OCI-LY3 (cell line): ENCODE data around the gene SRD5A1.

Experiments
- H2AFZ ChIP-seq: fragments of 200-600, 300-600 bp; shearing (Covaris generic); 2 replicates; pipeline ENCODE4 v1.6.0; 2014; ENCODE audit warnings: antibody characterized with exemption, low read depth, low read length
- H3K27ac ChIP-seq: fragments of 200-600, 300-600 bp; sonication (generic); 2 replicates; pipeline ENCODE4 v1.5.1; 2014; ENCODE audit warnings: mild to moderate bottlenecking, low read length, moderate library complexity, mixed read lengths
- H3K27me3 ChIP-seq: fragments of 200-600, 300-600 bp; sonication (generic); 2 replicates; pipeline ENCODE4 v1.6.1; 2014; ENCODE audit warnings: low read depth, low read length, mixed read lengths
- H3K36me3 ChIP-seq: fragments of 200-600, 300-600 bp; sonication (generic); replicated peaks from 2 replicates; pipeline ENCODE3; 2014; ENCODE audit warnings: low read depth, low read length, mixed read lengths
- H3K4me1 ChIP-seq: fragments of 300-600, 200-600 bp; sonication (generic); 2 replicates; pipeline ENCODE4 v1.6.1; 2014; ENCODE audit warnings: low read length, mixed read lengths
- H3K4me2 ChIP-seq: fragments of 200-600, 300-600 bp; sonication (generic); 2 replicates; pipeline ENCODE4 v1.6.1; 2014; ENCODE audit warnings: low read length, mixed read lengths
- H3K4me3 ChIP-seq: fragments of 300-600, 200-600 bp; sonication (generic); 2 replicates; pipeline ENCODE4 v1.5.1; 2014; ENCODE audit warnings: antibody characterized with exemption, mild to moderate bottlenecking, low read length, moderate library complexity
- H3K79me2 ChIP-seq: fragments of 300-600, 200-600 bp; shearing (Covaris generic); 2 replicates; pipeline ENCODE4 v1.6.1; 2014; ENCODE audit warnings: mild to moderate bottlenecking, low read length, mixed read lengths
- H3K9ac ChIP-seq: fragments of 300-600, 200-600 bp; shearing (Covaris generic); 2 replicates; pipeline ENCODE4 v1.6.0; 2014; ENCODE audit warnings: mild to moderate bottlenecking, low read length, moderate library complexity
- H3K9me3 ChIP-seq: fragments of 200-600, 300-600 bp; shearing (Covaris generic); 2 replicates; pipeline ENCODE4 v1.6.1; 2014; ENCODE audit warnings: low read length, mixed read lengths; ENCODE audit not compliant: insufficient read depth
- H4K20me1 ChIP-seq: fragments of 200-600, 300-600 bp; sonication (generic); 2 replicates; pipeline ENCODE4 v1.6.1; 2016; ENCODE audit warnings: low read length, mixed read lengths; ENCODE audit not compliant: insufficient read depth
- EZH2phosphoT487 ChIP-seq: fragments of 200-600 bp; shearing (Covaris generic); IDR thresholded peaks from 2 replicates; pipeline ENCODE4 v1.6.1; 2018; ENCODE audit warnings: antibody characterized with exemption, mixed run types, low read depth
- TF ChIP-seq, protein P1 (sequence below): fragments of 200-600, 300-600 bp; sonication (generic); IDR thresholded peaks from 2 replicates; pipeline ENCODE4 v1.5.1; 2014; ENCODE audit warnings: antibody characterized with exemption, low read length, low read depth

Gene SRD5A1

DNA sequence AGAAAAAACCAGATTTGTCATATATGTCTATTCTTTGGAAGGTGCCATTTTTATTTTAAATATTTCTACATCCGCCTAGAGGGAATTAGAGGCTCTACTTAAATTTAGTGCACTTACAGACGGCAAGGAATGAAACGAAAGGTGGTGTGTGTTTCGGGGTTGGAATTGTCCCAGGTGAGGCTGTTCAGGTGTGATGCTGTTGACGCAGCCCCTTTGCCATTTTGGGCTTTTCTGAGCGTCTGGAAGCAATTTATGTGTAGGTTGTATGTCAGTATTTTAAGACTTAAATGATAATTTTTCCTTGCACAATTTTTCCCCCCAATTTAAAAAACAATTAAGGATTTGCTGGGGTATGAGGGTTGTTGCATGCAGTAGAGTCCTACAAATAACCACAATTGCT, 82.0 kb downstream of the SRD5A1 start:
- peaks cover 57% of the 10 kb centered on the region for H4K20me1 ChIP-seq
- H3K79me2 ChIP-seq: peaks cover 65% of the 10 kb centered on the region

DNA sequence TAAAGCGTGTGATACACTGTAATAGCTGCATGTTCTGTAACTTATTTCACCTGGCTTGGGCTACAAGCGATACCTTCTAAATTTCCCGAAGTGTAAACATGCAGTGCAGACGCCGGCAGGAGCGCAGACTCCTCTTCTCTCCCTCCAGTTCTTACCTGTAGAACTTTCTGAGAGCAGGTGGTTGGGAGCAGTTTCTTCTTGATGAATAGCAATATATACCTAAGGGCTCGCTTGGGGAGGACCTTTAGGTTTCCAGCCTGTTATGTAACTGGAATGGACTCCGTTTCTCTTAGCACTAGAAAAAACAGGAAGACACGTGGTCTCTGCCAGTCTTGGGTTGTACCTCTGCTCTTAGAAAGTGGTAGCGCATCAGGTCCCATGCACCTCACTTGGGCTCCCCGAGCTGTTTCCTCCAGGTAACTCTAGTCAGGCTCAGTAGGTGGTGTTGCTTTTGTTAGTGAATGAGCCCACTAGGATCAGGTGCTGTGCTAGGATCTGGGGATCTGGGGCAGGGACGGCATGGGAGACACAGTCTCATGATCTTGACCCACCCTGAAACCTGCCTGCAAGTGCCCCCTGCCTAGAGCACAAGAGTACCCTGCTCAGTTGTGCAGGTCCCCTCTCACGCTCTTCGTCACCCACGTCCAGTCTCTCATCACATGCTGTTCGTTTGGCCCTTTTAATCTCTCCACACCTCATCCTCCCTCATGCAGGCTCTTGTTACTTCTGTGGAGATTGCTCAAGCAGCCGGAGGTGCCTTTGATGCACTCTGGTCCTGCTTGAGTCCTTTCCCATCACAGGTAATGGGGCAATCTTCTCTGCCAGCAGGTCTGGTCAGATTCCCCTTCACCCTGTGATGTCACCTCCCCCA, 82.8 kb downstream of the SRD5A1 start:
- H3K36me3 ChIP-seq: peaks cover 27% of the 10 kb centered on the region
- TF ChIP-seq, protein P1, sequence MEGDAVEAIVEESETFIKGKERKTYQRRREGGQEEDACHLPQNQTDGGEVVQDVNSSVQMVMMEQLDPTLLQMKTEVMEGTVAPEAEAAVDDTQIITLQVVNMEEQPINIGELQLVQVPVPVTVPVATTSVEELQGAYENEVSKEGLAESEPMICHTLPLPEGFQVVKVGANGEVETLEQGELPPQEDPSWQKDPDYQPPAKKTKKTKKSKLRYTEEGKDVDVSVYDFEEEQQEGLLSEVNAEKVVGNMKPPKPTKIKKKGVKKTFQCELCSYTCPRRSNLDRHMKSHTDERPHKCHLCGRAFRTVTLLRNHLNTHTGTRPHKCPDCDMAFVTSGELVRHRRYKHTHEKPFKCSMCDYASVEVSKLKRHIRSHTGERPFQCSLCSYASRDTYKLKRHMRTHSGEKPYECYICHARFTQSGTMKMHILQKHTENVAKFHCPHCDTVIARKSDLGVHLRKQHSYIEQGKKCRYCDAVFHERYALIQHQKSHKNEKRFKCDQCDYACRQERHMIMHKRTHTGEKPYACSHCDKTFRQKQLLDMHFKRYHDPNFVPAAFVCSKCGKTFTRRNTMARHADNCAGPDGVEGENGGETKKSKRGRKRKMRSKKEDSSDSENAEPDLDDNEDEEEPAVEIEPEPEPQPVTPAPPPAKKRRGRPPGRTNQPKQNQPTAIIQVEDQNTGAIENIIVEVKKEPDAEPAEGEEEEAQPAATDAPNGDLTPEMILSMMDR: no peak
- no peak for TF ChIP-seq EZH2phosphoT487
- no peaks in the 10 kb centered on the region for H3K9me3 ChIP-seq
- H3K4me2 ChIP-seq: peak overlapping the region; percentile 82
- H2AFZ ChIP-seq: no peak overlapping the region
- H3K4me1 ChIP-seq: peaks cover 43% of the 10 kb centered on the region
- no peaks in the 10 kb centered on the region for H3K27me3 ChIP-seq
- H3K27ac ChIP-seq: no peak overlapping the region
- peaks cover 62% of the 10 kb centered on the region for H4K20me1 ChIP-seq
- H3K4me3 ChIP-seq: peak overlapping the region; percentile 93
- H3K9ac ChIP-seq: 0 out of 2 replicates have a peak overlapping the region, but pooled peaks have one; percentile 62
- H3K79me2 ChIP-seq: peaks cover 70% of the 10 kb centered on the region

More for the DNA sequence above, 82.0 kb downstream of the SRD5A1 start:
- Histone ChIP-seq H3K9me3 (no peaks in the 10 kb centered on the region), H3K27ac (no peak overlapping the region), H3K4me3 (peak overlapping the region; percentile 93), H3K9ac (peak overlapping the region; percentile 62), H3K27me3 (no peaks in the 10 kb centered on the region), H3K36me3 (peaks cover 27% of the 10 kb centered on the region), H3K4me1 (peaks cover 42% of the 10 kb centered on the region), H2AFZ (no peak overlapping the region), H3K4me2 (peak overlapping the region; percentile 82)
- TF ChIP-seq, protein P1: no peak
- no peak for TF ChIP-seq EZH2phosphoT487

DNA sequence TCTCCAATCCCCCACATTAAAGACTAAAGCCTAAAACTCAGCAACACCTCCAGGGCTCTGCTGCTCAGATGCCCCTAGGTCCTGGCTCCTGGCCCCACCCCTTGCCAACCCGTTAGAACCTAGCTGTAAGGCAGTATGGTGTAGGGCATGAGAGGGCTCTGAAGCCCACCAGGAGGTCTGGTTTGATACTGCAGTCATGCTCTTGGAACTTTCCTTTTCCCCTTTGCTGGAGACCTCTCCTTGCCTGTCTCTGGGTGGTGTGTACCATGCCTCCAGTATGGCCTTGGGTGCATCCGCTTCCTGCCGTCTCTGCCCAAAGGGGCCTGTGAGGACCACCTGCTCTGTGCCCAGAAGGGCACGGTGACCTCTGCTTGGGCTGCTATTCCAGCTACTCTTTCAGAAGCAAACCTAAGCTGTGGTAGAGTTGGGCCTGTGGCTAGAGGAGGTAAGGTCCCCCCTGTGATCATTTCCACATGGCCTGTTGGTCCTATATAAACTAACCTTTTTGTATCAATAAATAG, 83.4 kb downstream of the SRD5A1 start:
- no peak overlapping the region for H3K27ac ChIP-seq
- no peaks in the 10 kb centered on the region for H3K9me3 ChIP-seq
- peaks cover 47% of the 10 kb centered on the region for H3K4me1 ChIP-seq
- H3K9ac ChIP-seq: no peak overlapping the region
- H3K27me3 ChIP-seq: no peaks in the 10 kb centered on the region
- TF ChIP-seq, protein P1: no peak
- no peak for TF ChIP-seq EZH2phosphoT487
- no peak overlapping the region for H3K4me3 ChIP-seq
- H4K20me1 ChIP-seq: peaks cover 69% of the 10 kb centered on the region
- peak overlapping the region; percentile 82; the same call in 1 of the 2 replicates for H3K4me2 ChIP-seq
- peaks cover 27% of the 10 kb centered on the region for H3K36me3 ChIP-seq
- no peak overlapping the region for H2AFZ ChIP-seq
- H3K79me2 ChIP-seq: peaks cover 77% of the 10 kb centered on the region

DNA sequence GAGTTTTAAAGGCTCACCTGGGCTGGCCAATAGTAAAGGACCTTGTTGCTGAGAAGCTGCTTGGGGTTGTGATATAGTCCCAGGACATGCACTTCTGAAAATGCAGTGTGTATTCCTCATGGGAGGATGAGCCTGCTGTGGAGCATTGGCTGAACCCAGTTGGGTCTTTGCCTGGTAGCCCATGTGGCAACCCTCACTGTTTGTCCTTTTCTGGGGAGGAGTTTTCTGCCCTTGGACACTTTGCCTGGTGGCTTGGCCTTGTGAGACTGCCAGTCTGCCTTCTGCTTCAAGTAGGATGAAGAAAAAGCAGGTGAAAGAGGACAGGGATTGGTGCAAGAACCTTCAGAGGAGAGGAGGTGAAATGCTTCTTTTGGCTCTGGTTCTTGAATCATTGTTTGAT, 84.0 kb downstream of the SRD5A1 start:
- Histone ChIP-seq H3K27ac (no peak overlapping the region), H3K9ac (no peak overlapping the region), H3K4me3 (no peak overlapping the region), H3K4me1 (peaks cover 49% of the 10 kb centered on the region), H3K27me3 (no peaks in the 10 kb centered on the region), H3K9me3 (no peaks in the 10 kb centered on the region), H2AFZ (no peak overlapping the region), H3K4me2 (peak overlapping the region; percentile 82), H3K36me3 (peaks cover 27% of the 10 kb centered on the region), H4K20me1 (peaks cover 75% of the 10 kb centered on the region), H3K79me2 (peaks cover 83% of the 10 kb centered on the region)
- no peak for TF ChIP-seq EZH2phosphoT487
- TF ChIP-seq, protein P1: no peak
